HG03575 (cell line): ENCODE data around the gene MYH9.

Experiments
- ATAC-seq: cut with Tn5 transposase; IDR thresholded peaks from one replicate; pipeline ENCODE4 v1.9.1; 2021; ENCODE audit not compliant: unreplicated experiment, insufficient number of reproducible peaks, low FRiP score; ENCODE audit errors: extremely low read depth

The MYH9 gene

GRCh38 chr22:36356708-36357624 is 30.8 kb downstream of the MYH9 start:
- ATAC-seq = no peak

- no peak for ATAC-seq
Observed at GRCh38 chr22:36355894-36356293, 31.9 kb downstream of the MYH9 start.

DNA sequence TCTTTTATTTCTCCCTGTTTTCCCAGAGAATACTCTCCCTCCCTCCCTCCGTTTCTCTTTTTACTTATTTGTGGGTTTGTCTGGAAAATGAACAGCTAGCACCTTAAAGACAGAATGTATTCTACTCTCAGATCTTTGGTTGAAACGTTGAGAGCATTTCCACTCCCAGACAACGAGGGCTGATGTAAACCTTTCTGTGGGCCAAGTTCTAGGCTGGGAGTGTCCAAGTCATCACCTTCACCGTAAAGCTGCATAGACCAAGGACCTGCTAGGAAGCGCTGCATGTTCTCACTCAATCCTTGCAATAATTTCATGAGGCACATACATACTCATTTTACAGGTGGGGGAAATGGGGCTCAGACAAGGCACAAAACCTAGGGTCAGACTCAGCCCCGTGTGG is 32.4 kb downstream of the MYH9 start:
- no peak for ATAC-seq

DNA sequence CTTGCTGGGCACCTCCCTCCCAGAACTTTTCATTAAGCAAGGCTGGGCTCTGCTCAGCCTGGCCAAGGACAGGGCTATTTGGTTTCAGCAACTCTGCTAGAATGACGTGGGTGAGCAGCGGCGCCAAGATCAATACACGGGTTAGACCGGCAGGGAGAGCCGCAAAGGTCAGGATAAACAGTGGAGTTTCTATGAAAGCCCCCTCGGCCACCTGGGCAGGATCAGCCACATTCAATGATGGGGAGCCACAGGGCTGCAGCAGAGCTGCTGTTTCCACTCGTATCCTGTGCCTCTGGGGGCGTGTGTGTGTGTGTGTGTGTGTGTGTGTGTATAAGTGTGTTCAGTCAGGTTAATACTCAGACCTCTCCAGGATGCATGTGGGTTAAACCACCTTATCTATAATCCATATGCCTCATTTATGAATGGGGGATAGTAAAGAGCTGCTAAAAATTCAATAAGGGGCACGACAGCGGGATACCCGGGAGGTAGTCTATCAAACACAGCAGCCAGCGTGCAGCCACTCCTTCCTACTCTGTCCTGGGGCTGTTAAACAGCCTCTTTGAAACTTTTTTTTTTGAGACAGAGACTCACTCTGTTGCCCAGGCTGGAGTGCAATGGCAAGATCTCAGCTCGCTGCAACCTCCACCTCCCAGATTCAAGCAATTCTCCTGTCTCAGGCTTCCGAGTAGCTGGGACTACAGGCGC is 34.8 kb downstream of the MYH9 start:
- no peak for ATAC-seq

- ATAC-seq = no peak
Observed at GRCh38 chr22:36351921-36352802, 35.6 kb downstream of the MYH9 start.

DNA sequence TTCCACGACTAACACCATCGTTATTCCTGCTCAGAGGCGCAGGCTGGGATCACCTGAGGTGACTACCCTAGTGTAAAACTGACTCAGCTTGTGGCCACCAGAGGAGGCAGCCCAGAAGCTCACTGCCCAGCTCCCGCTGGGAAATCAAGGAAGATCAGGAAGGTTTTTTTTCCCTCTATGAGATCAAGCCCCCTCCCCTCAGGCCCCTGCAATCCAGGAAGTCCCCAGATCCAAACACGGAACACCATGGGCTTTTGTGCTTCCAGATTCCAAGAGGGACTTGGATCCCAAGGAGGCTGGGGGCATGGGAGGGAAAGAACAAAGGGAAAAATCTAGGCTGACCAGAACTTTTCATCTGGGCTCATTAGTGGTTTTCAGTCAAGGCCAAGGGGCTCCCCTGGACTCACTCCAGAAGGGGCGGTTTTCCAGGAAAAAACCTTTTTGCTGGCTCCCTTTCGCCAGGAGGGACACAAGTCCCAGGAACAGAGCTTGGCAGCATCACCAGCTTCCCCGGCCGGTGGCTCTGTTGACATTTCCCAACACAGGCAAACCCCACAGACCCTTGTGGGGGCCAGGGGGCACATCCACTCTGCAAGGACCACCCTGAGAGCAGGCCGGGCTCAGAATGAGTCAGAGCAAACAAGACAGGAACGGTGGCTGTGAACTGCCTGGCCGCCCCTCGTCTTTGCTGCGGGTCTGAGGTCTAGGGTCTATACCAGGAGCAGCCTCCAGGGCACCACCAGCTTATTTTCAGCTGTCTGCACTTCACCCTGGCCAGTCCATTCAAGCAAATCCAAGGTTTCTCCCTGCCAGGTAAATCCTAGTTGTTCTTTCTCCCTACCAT is 36.8 kb downstream of the MYH9 start:
- no peak for ATAC-seq

GRCh38 chr22:36349726-36350125 is 38.0 kb downstream of the MYH9 start:
- no peak for ATAC-seq

- no peak for ATAC-seq
Observed at GRCh38 chr22:36348760-36349159, 39.0 kb downstream of the MYH9 start.

- ATAC-seq = no peak
Observed at GRCh38 chr22:36347094-36347493, 40.7 kb downstream of the MYH9 start.

DNA sequence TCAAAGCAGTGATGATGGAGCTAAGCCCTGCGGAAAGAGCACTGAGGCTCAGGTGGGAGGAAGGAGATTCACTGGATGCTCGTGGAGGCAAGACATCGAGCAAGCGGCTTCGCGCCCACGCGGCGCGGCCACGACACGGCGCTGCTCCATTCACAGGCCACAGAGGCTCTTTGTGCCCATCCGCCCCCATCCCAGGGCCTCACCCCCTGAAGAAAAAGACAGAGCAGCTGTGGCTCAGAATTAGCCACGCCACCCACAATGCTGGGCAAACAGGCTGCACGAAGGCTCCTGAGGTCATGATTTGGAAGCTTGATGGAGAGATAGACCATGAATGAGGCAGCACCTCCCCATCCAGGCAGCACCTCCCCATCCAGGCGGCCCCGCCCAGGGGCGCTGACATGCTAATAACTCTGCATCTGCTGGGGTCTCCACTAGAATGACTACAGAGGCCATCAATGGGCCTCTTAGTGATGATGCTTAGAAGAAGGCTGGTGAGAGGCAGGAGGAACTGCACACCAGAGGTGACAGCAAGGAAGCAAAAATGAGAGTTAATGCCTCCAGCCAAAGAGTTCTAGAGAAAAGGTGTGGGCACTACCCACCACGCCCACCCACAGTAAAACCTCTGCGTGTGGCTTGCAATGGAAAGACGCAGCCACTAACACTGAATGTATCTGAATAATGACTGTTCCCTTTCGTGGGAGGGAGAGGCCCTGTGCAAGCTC is 43.5 kb downstream of the MYH9 start:
- ATAC-seq = no peak

- no peak for ATAC-seq
Observed at GRCh38 chr22:36343720-36344105, 44.1 kb downstream of the MYH9 start.

GRCh38 chr22:36343070-36343719 is 44.6 kb downstream of the MYH9 start:
- ATAC-seq = no peak

DNA sequence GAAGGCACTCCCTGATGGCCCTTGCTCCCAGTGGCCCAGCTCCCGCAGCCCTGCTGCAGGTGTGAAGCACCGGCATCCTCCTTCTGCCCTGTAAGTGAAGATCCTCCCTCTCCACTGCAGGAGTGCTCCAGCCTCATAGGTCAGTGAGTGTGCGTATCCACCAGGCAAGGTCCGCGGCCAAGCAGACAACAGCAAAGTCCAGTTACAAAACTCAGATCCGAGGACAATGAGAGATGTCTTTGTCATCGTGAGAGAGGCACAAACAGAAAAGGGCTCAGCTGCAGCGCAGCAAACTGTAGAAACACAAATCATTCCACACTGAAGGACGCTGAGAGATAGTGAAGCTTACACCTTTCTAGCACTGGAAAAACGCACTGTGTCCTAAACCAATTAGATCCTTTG is 46.1 kb downstream of the MYH9 start:
- no peak for ATAC-seq

DNA sequence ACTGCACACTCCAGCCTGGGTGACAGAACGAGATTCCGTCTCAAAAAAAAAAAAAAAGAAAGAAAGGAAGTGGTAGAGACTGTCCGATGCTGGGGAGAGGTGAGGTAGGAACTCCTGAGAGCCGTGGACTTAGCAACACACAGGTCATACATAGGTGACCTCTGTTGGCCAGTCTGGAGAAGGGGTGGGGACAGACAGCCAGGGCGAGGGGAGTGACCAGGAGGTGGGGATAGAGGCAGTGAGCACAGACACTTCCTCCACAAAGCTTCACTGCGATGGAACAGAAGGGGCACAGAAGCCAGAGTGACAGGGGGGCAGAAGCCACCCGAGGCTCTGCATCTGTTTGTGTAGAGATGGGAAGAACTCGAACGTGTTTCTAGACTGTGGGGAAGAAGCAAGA is 47.1 kb downstream of the MYH9 start:
- no peak for ATAC-seq

DNA sequence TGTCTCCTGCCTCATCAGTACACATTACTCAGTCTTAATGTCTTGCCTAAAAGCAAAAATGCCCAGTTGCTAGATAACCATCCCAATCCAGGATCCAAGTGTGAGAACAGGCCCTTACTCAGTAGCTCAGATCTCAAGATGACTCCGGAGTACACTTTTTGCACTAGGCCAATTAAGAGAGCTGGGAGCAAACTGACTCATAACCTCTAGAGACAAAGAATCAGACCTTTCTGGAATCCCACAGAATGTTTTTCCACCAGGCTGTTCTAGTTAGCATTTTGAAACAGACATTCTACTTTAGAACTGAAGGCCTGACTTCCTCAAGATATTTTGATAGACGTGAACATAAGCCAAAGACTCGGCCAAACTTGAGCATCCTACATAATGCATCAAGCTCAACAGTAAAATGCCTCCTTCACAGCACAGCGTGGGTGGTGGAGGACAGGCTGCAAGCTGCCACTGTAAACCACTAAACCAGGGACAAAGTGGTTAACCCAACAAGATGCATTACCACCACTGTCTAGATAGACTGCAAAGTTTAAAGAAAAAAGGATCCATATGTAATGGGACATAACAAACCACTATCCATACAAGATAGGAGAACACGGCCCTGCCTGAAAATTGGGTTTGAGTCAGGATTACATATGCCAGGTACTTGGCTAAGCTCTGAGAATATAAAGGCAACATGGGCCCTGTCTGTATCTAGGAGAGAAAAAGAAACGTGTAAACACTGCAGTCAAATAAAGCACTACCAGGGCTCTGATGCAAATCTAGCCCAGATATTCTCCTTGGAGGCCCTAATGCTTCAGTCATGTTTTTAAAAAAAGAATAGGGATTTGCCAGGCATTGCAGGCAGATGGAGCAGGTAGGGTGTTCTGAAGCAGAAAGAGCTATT is 48.3 kb downstream of the MYH9 start:
- no peak for ATAC-seq

GRCh38 chr22:36337365-36338130 is 50.2 kb downstream of the MYH9 start:
- ATAC-seq = no peak
